GM21447 (cell line): Measurements from ENCODE around the gene SND1.
"Not testable (repeated sequence)": the region's sequence is repeated elsewhere in the genome, so short reads cannot be mapped to it uniquely, and the experiment has no call there.

Experiments used
- ATAC-seq: cut with Tn5 transposase; IDR thresholded peaks from one replicate; pipeline ENCODE4 v1.9.1; 2021; ENCODE audit not compliant: unreplicated experiment

The SND1 gene

DNA sequence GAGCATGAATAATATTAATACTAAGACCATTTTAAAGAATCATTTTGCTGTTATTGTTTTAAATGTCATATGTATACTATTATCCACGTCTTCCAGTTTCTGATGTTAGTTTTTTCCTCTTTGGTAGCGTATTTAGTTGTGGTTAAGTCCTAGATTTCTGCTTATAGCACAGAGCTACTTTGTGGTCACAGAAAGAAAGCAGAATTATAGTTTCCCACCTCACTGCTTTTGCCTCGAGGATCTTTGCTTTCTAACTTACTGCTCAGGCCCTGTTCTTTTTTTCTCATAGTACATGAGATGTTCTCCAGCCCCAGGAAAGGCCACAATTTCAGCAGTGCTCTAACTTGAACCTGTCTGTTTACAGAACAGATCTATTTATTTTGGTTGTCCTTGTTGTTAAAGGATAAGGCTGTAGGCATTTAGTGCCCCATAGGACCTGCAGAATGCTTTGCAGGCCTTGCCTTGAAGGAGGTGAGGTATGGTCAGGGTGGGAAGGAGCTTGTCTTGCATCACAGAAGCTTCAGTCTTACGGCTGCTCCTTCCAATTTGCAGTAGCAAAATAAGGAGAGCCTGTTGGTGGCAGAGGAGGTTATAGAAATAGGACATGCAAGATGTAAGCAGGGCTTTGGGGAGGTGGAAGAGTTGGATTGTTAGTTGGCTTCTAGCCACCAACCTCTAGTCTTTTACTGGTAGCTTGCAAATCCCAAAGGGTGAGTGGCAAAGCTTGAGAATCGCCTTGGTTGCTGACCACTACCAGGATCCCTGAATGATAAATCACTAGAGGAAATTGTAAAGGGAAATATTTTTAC lies 250.1 kb downstream of the SND1 start:
- peak; percentile 49 for ATAC-seq

GRCh38 chr7:127902753-127903152 lies 250.8 kb downstream of the SND1 start:
- ATAC-seq, result not testable (repeated sequence)

DNA sequence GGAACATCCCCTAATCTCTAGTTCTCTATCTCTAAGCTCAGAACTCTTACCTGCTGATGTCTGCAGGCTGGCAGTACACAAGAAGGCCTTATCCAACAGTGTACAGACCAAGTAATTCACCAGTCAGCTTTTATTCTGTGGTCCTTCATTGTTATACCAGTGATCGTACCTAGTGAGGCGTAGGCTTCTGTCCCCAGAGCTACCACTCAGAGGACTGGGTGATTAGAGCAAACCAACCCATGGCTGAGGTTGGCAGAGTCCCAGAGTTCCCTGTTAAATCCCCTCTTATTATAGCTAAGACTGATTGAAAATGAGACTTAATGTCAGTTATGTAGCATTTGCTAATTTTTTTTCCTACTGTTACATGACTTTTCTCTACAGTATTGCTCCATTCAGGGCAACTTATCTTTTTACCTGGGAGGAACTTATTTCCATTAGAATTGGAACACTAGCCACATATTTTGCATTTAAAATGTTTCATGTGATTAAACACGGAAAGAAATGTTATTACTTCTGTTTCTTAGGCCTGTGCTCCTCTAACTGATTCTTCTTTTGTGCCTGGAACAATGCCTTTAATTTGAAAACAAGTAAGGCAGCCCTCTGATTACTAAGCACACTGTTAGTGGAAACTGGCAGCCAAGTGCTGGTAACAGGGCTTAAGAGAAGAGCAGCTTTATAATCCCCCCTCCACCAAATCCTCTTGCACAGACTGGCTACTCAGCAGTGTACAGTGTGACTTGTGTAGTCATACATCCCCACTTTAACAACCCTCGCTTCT lies 252.1 kb downstream of the SND1 start:
- no peak for ATAC-seq

DNA sequence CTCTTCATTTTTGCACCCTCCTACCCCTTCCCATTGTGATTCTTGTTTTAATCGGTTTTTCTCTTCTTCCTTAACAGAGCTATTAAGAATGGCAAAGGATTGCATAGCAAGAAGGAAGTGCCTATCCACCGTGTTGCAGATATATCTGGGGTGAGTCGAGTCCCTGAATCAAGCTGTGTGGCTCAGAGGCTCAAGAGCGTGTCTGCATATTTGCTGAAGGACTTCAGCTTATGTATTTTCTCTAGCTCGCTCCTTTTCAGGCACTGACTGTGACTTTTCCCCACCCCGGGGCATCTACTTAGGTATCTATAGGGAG lies 252.6 kb downstream of the SND1 start:
- no peak for ATAC-seq

GRCh38 chr7:127905021-127905420 lies 253.0 kb downstream of the SND1 start:
- no peak for ATAC-seq

- ATAC-seq, result no peak
Observed at GRCh38 chr7:127905491-127906330, 253.7 kb downstream of the SND1 start.

GRCh38 chr7:127907110-127908040 lies 255.4 kb downstream of the SND1 start:
- ATAC-seq, result no peak

GRCh38 chr7:127908430-127909258 lies 256.6 kb downstream of the SND1 start:
- no peak for ATAC-seq

DNA sequence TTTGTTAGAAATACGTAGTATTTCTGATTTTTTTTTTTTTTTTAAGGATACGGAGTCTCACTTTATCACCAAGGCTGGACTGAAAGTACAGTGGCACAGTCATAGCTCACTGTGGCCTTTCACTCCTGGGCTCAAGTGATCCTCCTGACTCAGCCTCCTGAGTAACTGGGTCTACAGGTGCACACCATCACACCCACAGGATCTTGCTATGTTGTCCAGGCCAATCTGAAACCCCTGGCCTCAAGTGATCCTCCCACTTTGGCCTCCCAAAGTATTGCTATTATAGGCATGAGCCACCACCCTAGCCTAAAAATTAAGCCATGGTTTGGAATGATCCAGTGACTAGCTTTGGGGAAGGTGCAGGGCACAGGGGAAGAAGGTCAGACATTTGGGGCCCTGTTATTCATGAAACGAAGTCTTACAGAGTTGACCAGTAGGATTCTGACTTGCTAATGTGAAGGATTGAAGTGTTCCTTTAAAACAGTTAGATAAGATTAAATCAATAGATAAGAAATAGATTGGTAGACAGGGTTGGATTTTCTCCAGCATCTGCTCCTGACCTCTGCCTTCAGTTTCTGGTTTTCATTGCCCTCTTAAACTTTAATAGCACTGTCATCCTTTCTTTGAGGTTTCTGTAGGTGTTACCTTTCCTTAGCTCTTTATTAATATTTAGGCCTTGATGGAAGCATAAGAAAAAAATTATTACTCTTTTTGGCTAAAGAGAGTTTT lies 257.6 kb downstream of the SND1 start:
- ATAC-seq, result no peak

DNA sequence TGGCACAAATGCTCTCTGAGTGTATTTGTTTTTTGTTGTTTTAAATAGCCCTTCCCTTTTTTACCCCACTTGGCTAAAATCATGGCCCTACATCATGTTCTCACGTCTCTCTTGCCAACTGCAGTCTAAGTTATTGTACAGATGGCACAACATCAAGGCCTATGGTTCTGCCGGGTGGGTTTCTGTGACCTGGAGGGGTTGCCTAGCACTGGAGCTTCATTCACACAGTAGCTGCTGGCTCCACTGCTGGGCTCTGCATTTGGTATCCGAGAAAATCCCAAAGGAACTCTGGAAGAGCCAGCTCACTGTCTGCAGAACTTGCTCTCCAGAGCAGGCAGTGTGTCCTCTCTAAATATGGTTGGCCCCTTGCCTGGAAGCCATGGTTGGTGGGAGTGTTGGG lies 258.7 kb downstream of the SND1 start:
- ATAC-seq, result no peak

DNA sequence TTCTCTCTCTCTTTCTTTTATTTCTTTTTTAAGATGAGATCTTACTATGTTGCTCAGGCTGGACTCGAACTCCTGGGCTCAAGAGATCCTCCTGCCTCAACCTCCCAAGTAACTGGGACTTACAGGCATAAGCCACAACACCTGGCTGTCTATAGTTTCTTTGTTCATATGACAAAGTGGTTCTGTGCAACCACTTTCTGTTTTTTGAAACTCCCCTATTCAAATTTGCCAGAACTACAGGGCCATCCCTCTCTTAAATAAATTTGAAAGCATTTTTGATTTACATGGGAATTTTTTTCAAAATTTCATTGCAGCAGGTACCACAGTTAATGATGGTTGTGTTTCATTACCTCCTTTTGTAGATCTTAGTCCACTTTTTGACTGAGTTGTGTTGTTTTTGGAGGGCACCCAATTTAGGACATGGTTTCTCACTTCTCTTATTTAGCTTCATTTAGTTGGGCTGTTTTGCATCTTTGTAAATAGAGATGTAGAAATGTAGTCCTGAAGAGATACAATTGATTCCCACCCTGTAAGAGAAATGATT lies 260.0 kb downstream of the SND1 start:
- peak; percentile 86 for ATAC-seq

- ATAC-seq, result no peak
Observed at GRCh38 chr7:127912901-127913300, 260.9 kb downstream of the SND1 start.

DNA sequence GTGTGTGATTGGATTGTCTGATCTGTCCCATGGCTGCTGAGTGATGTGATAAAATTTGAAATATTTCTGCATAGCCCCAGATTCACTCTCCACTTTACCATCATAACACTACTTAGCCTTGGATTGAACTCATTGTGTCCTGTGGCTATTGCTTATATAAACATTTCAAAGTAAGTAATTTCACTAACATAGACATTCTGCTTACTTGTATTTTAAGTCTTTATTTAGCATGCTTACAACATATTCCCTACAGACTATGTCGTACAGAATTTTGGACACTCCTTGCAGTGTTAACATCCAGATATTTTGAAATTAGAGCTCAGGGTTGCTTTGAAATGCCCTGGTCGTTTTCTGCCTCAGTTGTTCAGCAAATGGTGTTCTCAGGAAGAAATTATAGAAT lies 261.7 kb downstream of the SND1 start:
- no peak for ATAC-seq

GRCh38 chr7:127914693-127915092 lies 262.7 kb downstream of the SND1 start:
- no peak for ATAC-seq

DNA sequence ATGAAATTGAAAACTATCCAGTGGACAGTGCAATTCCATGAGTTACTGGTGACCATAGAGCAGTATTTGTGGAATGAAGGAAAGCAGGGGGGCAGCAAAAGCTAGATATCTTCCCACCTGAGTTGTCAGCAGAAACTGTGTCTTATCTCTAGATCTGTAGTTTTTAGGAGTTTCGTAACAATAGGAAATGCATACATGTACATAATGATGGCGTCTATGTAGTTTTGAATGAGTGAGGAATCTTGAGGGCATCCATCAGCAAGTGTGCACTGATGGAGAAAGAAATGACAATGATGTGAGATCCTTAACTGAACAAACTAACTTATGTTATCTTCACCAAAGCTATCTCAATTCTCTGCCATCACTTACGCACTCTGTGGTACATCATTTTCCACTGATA lies 264.7 kb downstream of the SND1 start:
- no peak for ATAC-seq

DNA sequence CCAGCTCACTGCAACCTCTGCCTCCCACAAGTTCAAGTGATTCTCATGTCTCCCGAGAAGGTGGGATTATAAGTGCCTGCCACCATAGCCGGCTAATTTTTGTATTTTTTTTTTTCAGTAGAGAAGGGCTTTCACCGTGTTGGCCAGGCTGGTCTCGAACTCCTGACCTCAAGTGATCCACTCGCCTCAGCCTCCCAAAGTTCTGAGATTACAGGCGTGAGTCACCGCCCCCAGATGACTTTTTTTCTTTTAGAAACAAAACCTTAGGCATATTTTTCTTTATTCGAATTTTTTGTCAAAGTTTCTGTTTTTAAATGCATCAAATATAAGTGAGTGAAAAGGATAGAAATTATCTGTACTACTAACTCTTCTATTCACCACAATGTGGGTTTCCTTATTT lies 266.1 kb downstream of the SND1 start:
- no peak for ATAC-seq

DNA sequence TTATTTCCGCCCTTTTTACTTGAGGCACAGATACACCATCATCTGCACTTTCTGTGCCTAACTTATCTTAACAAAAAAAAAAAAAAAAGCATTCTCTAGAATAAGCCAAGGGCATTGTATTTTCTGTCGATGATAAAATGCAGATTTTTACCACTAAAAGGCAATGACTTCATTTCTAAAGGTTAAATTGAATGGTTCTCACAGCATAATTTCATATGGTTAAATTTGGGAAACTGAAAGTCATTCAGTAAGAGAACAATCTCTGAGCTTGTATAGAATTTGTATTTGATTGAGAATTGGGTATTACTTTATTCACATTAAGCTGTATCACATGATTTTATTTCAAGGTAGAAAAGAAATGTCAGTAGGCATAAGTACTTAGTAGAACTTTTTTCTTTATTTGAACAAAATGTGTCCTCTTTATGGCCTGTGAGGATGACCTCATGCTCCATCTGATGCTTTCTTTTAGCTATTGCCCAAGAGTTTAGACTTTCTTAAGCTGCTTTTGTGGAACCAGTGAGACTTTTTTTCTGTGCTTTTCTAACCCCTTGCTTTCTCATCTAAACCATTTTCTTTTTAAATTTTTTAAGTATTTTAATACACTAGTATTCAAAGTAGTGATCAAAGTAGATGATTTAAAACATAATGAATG lies 268.9 kb downstream of the SND1 start:
- ATAC-seq, result no peak

DNA sequence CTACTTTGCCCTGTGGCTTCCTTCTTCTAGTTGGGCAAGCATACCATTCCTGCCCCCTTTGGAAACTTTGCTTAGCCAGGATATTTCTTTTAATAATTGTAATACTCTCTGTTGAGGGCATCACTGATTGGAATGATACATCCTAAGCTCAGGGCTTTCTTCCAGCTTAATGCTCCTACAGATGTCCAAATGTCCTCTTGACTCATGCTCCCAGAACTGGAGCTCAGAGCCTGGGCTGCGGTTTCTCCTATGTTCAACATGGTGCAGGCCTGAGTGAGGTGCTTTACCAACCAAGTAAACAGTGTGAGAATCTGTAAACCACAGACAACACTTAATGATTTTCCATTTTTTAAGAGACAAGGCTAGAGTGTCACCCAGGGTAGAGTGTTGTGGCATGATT lies 270.7 kb downstream of the SND1 start:
- ATAC-seq, result no peak
